GM10248 (cell line): ENCODE data around the gene TAS2R46.
"Not testable (repeated sequence)": the region's sequence is repeated elsewhere in the genome, so short reads cannot be mapped to it uniquely, and the experiment has no call there.

Experiments
- CTCF ChIA-PET: fragments of 300-600 bp; sonication (Branson Sonifier 250); formaldehyde crosslinking; extraction: SDS; loops from one replicate; lab custom pipeline; 2021; ENCODE audit warnings: antibody characterized with exemption; lab: Yijun Ruan, JAX
- POLR2A ChIA-PET: fragments of 350-650 bp; sonication (Branson Sonifier 250); formaldehyde crosslinking; extraction: SDS; loops from one replicate; lab custom pipeline; 2020; ENCODE audit warnings: antibody characterized with exemption; lab: Yijun Ruan, JAX
- DNase-seq: peaks from one replicate; pipeline ENCODE4 v3.0.0; 2012; ENCODE audit errors: extremely low spot score
- CTCF ChIP-seq: IDR thresholded peaks from 2 replicates; pipeline ENCODE4 v1.5.1; 2012; ENCODE audit warnings: mild to moderate bottlenecking, low read depth; ENCODE audit errors: extremely low read depth, missing control alignments, control extremely low read depth

The TAS2R46 gene

GRCh38 chr12:11040162-11040561, 21.9 kb downstream of the TAS2R46 start:
- no peak for DNase-seq
- ChIA-PET POLR2A (no interaction called here), CTCF (no interaction called here)
- no peak for TF ChIP-seq CTCF

GRCh38 chr12:11039171-11039570, 22.9 kb downstream of the TAS2R46 start:
- ChIA-PET CTCF (no interaction called here), POLR2A (no interaction called here)
- TF ChIP-seq CTCF: no peak
- DNase-seq: no peak

- POLR2A ChIA-PET, CTCF ChIA-PET, DNase-seq: not testable (repeated sequence)
Measured at GRCh38 chr12:11033959-11034358, 28.1 kb downstream of the TAS2R46 start.

DNA sequence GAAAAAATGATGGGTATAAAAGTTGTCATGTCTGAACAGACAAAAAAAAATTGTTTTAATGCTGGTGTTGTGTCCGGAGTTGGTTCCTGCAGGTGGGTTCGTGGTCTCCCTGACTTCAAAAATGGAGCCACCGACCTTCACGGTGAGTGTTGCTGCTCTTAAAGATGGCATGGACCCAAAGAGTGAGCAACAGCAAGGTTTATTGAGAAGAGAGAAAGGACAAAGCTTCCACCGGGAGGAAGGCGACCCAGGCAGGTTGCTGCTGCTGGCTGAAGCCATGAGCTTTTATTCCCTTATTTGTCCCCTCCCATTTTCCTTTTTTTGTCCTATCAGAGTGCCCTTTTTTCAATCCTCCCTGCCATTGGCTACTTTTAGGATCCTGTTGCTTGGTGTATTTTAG, 30.8 kb downstream of the TAS2R46 start, which contains the start of gene TAS2R31:
TSS of gene TAS2R31 (minus strand) at position 101 of the 400 bp plus-strand sequence. CDS start at position 29, 72 bp downstream.
- POLR2A ChIA-PET: no interaction called here
- no peak for TF ChIP-seq CTCF
- no peak for DNase-seq
- CTCF ChIA-PET: interaction anchor here (1.0 kb wide), 1 partner anchor 11 kb away, joined by 3 read pairs; no protein-coding TSS in a partner anchor

- CTCF ChIA-PET: no interaction called here
- POLR2A ChIA-PET: no interaction called here
- no peak for TF ChIP-seq CTCF
- DNase-seq: no peak
Measured at GRCh38 chr12:11026118-11026517, 36.0 kb downstream of the TAS2R46 start.

- CTCF ChIA-PET: no interaction called here
- DNase-seq: no peak
- POLR2A ChIA-PET: no interaction called here
- no peak for TF ChIP-seq CTCF
Measured at GRCh38 chr12:11023387-11023786, 38.7 kb downstream of the TAS2R46 start.

GRCh38 chr12:11022520-11022919, 39.6 kb downstream of the TAS2R46 start, which contains the start of gene TAS2R19:
TSS of gene TAS2R19 (minus strand) at chr12:11022620. CDS start at chr12:11022571, 49 bp downstream.
- POLR2A ChIA-PET: no interaction called here
- CTCF ChIA-PET: no interaction called here
- DNase-seq: no peak
- TF ChIP-seq CTCF: no peak
